Myometrial cell (primary cell): ENCODE results near the gene IL9. TPM values are rescaled to one million over a fixed set of nuclear protein-coding genes. Genes with fewer than 3 reads are reported as not detected.

Experiments
- total RNA-seq: library from RNA; depleted of rRNA; stranded (reverse); fragments of >200 nt; gene quantifications from 2 replicates; pipeline ENCODE4 v1.2.3, GENCODE V29; 2015

Gene IL9
- total RNA-seq: not detected in 2 replicates

DNA sequence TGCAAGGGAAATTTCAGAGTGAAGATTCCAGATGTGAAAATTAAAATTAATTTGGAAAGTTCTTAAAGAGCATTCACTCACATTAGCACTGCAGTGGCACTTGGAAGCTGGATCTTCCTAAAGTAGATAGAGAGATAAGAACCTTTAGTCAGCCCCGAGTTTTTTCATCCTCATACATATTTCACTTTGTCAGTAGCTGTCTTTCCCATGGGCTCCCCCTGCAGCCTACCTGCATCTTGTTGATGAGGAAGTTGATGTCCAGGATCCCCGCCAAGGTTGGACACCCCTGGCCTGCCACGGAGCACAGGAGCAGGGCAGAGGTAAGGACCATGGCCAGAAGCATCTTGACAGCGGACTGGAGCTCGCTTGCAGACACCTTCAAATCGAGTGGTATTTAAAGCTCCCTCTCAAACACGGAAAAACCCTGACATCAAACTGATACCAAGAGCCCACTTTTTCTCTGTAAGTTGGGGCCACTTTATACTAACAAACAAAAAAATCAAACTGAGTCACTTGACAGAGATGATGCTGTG, at the start of gene IL9:
IL9 (minus strand) TSS at position 368 of the 533 bp plus-strand sequence; CDS start at position 343, 25 bp downstream.

Other genes starting within 250 kb of the IL9 start
- not detected in 2 replicates for gene SLC25A48, start 61.2 kb downstream of the IL9 start, total RNA-seq
- gene LECT2, start 59.1 kb upstream of the IL9 start, total RNA-seq: not detected in 2 replicates
- gene TGFBI, start 133.1 kb upstream of the IL9 start, total RNA-seq: 669 and 671 TPM in 2 replicates
- 28.0 and 39.7 TPM in 2 replicates for gene SMAD5, start 237.0 kb upstream of the IL9 start, total RNA-seq